ENCODE results near the gene TCAIM.
"Not testable (repeated sequence)": the region's sequence is repeated elsewhere in the genome, so short reads cannot be mapped to it uniquely, and the experiment has no call there.

TCAIM gene

DNA sequence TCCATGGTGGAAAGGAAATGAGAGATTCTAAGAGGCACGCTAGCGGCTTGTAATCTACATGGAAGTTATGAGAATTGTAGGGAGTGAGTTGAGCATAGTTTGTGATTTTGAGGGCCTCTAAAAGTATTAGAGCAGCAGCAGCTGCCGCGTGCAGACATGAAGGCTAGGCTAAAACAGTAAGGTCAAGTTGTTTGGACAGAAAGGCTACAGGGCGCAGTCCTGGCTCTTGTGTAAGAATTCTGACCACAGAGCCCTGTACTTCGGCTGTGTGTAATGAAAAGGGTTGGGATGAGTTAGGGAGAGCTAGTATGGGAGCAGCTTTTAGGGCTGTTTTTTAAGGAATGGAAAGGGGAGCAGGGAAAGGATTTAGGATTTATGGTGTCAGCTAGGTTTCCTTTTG, 8.0 kb downstream of the TCAIM start:
- H3K4me3 ChIP-seq (ENCODE audit: low read depth, low read length); H3K36me3 ChIP-seq (ENCODE audit: control insufficient read depth, insufficient read depth, low read length); H3K27me3 ChIP-seq (ENCODE audit: control insufficient read depth, insufficient read depth, low read length); H3K9ac ChIP-seq (ENCODE audit: low read length); H3K27ac ChIP-seq (ENCODE audit: low read depth, low read length); H3K9me3 ChIP-seq (ENCODE audit: control insufficient read depth, insufficient read depth, low read depth, low read length): not testable (repeated sequence)
- peaks cover 14% of the 10 kb centered on the region; the same call in 1 of the 2 replicates for H3K4me1 ChIP-seq (ENCODE audit: control insufficient read depth, insufficient read depth, low read length)

DNA sequence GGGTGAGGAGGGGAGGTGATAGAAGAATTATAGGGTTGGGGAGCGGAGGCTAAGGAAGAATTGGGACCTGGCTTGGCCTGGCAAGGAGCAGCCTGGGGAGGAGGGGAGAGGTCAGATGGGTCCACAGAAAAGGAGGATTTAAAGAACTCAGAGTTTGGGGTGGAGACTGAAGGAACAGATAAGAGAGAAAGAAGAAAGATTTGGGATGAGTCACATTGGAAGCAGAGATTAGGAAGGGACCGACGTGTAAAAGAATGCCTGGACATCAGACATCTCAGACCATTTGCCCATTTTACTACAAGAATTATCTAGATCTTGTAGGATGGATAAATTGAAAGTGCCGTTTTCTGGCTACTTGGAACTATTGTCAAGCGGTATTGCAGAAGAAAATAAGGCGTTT, 10.4 kb downstream of the TCAIM start:
- Histone ChIP-seq H3K9me3 (ENCODE audit: control insufficient read depth, insufficient read depth, low read depth, low read length) (no peaks in the 10 kb centered on the region), H3K36me3 (ENCODE audit: control insufficient read depth, insufficient read depth, low read length) (no peaks in the 10 kb centered on the region), H3K27me3 (ENCODE audit: control insufficient read depth, insufficient read depth, low read length) (no peaks in the 10 kb centered on the region)

DNA sequence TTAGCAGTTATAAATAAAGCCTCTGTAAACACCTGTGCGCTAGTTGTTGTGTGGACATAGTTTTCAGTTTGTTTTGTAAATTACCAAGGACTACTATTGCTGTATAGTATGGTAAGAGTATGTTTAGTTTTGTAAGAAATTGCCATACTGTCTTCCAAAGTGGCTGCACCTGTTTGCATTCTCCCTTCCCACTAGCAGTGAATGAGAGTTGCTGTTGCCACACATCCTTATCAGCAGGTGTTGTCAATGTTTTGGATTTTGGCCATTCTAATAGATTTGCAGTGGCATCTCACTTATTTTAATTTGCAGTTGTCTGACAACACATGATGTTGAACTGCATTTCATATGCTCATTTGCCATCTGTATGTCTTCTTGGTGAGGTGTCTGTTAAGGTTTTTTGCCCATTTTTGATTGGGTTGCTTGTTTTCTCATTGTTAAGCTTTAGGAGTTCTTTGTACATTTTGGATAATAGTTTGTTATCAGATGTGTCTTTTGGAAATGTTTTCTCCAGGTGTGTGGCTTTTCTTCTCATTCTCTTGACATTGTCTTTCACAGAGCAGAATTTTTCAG, 14.9 kb downstream of the TCAIM start:
- Histone ChIP-seq H3K9me3 (ENCODE audit: control insufficient read depth, insufficient read depth, low read depth, low read length) (no peaks in the 10 kb centered on the region), H3K9ac (ENCODE audit: low read length) (no peak overlapping the region), H3K36me3 (ENCODE audit: control insufficient read depth, insufficient read depth, low read length) (peaks cover 6% of the 10 kb centered on the region; the same call in 1 of the 2 replicates), H3K27me3 (ENCODE audit: control insufficient read depth, insufficient read depth, low read length) (no peaks in the 10 kb centered on the region), H3K27ac (ENCODE audit: low read depth, low read length) (no peak overlapping the region), H3K4me1 (ENCODE audit: control insufficient read depth, insufficient read depth, low read length) (peaks cover 24% of the 10 kb centered on the region), H3K4me3 (ENCODE audit: low read depth, low read length) (no peak overlapping the region)

More for the DNA sequence above, 10.4 kb downstream of the TCAIM start:
- no peak overlapping the region for H3K27ac ChIP-seq (ENCODE audit: low read depth, low read length)
- no peak overlapping the region for H3K4me3 ChIP-seq (ENCODE audit: low read depth, low read length)
- no peak overlapping the region for H3K9ac ChIP-seq (ENCODE audit: low read length)
- H3K4me1 ChIP-seq (ENCODE audit: control insufficient read depth, insufficient read depth, low read length) = peaks cover 14% of the 10 kb centered on the region; the same call in 1 of the 2 replicates

DNA sequence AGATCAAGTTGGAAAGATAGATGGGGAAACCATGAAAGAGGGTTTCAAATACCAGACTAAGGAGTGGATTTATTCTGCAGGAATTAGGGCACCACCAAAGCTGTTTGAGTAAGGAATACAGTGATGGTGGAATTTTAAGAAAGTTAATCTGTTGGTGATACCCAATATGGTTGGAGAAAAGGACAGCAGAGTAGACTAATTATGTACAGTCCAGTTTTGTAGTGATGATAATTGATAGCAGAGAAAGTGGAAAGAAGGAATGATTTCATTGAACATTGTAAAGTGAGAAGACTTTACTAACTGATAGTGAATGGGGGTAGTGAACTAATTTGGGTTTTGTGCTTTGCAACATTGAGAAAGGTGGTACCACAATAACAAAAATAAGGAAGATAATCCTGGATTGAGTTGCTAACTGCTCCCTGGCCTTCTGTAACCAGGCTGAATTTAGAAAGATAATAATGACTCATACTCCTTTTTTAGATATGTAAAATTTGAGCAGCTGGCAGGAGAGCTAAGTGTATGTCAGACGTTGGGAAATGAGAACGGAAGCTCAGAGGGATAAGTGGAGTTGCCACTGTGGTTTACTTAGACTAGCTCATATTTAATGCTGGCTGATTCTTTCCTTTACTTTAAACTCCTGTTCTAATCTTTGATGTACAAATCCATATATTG, 16.9 kb downstream of the TCAIM start:
- Histone ChIP-seq H3K9me3 (ENCODE audit: control insufficient read depth, insufficient read depth, low read depth, low read length) (no peaks in the 10 kb centered on the region), H3K27ac (ENCODE audit: low read depth, low read length) (0 out of 2 replicates have a peak overlapping the region, but pooled peaks have one; percentile 11), H3K27me3 (ENCODE audit: control insufficient read depth, insufficient read depth, low read length) (no peaks in the 10 kb centered on the region), H3K9ac (ENCODE audit: low read length) (no peak overlapping the region), H3K4me1 (ENCODE audit: control insufficient read depth, insufficient read depth, low read length) (peaks cover 25% of the 10 kb centered on the region), H3K4me3 (ENCODE audit: low read depth, low read length) (no peak overlapping the region), H3K36me3 (ENCODE audit: control insufficient read depth, insufficient read depth, low read length) (peaks cover 6% of the 10 kb centered on the region; the same call in 1 of the 2 replicates)

DNA sequence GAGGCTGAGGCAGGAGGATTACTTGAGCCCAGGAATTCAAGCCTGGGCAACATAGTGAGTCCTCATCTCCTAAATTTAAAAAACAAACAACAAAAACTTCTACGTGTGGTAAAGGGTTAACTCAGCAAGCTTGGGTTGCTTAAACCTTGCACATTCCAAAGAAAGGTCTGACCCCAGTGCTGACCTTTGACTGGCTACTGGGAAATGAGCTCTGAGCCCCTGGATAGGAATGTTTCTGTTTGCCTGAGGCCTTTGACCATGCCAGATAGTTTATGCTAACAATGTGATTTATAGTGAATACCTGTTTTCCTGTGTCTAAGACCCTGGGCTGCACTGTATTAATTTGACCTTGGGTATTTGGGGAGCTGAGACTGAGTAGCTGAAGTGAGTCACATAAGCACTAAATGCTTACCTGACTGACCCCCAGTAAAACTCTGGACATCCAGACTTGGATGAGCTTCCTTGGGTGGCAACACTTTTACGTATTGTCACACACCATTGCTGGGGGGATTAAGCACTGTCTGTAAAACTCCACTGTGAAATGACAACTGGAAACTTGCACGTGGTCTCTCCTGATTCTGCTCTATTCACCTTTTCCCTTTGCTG, 20.7 kb downstream of the TCAIM start:
- Histone ChIP-seq H3K27me3 (ENCODE audit: control insufficient read depth, insufficient read depth, low read length) (no peaks in the 10 kb centered on the region), H3K36me3 (ENCODE audit: control insufficient read depth, insufficient read depth, low read length) (peaks cover 6% of the 10 kb centered on the region; the same call in 1 of the 2 replicates), H3K4me1 (ENCODE audit: control insufficient read depth, insufficient read depth, low read length) (peaks cover 25% of the 10 kb centered on the region), H3K9me3 (ENCODE audit: control insufficient read depth, insufficient read depth, low read depth, low read length) (no peaks in the 10 kb centered on the region), H3K9ac (ENCODE audit: low read length) (no peak overlapping the region), H3K27ac (ENCODE audit: low read depth, low read length) (no peak overlapping the region), H3K4me3 (ENCODE audit: low read depth, low read length) (peak overlapping the region; percentile 20; the same call in 1 of the 2 replicates)

DNA sequence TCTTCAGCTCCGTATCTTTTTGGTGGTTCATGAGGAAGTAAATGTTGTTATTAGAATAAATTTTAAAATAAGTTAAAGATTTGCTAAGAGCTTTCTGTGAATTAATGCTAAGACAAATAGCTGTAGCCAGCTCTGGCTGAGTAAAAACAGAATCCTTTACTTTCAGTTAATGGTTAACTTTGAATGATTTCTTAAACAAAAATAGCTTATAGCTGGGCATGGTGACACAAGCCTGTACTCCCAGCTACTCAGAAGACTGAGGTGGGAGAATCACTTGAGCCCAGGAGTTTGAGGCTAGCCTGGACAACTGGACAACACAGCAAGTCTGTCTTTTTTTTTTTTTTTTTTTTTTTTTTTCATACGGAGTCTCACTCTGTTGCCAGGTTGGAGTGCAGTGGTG, 25.0 kb downstream of the TCAIM start:
- no peak overlapping the region for H3K4me3 ChIP-seq (ENCODE audit: low read depth, low read length)
- H3K27ac ChIP-seq (ENCODE audit: low read depth, low read length) = no peak overlapping the region
- no peaks in the 10 kb centered on the region for H3K9me3 ChIP-seq (ENCODE audit: control insufficient read depth, insufficient read depth, low read depth, low read length)
- H3K36me3 ChIP-seq (ENCODE audit: control insufficient read depth, insufficient read depth, low read length) = peaks cover 6% of the 10 kb centered on the region; the same call in 1 of the 2 replicates
- no peaks in the 10 kb centered on the region for H3K27me3 ChIP-seq (ENCODE audit: control insufficient read depth, insufficient read depth, low read length)
- no peak overlapping the region for H3K9ac ChIP-seq (ENCODE audit: low read length)
- peaks cover 15% of the 10 kb centered on the region for H3K4me1 ChIP-seq (ENCODE audit: control insufficient read depth, insufficient read depth, low read length)

DNA sequence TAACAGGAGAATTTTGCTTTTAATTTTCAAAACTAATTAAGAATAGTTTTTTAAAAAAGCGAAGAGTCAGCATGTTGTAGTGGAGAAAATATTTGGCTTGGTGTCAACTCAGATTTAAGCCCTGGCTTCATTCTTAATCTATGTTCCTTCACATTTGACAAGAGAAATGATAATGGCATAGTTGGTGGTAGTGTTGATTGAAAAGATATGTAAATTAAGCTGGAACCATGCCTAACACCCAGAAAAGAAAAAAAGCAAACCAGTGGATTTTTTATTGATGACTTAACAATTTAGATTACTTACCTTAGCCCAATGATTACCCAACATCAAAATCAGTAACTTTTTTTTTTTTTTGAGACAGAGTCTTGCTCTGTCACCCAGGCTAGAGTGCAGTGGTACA, 27.4 kb downstream of the TCAIM start:
- Histone ChIP-seq H3K9me3 (ENCODE audit: control insufficient read depth, insufficient read depth, low read depth, low read length) (no peaks in the 10 kb centered on the region), H3K27ac (ENCODE audit: low read depth, low read length) (no peak overlapping the region), H3K27me3 (ENCODE audit: control insufficient read depth, insufficient read depth, low read length) (no peaks in the 10 kb centered on the region), H3K36me3 (ENCODE audit: control insufficient read depth, insufficient read depth, low read length) (peaks cover 7% of the 10 kb centered on the region; the same call in 1 of the 2 replicates), H3K9ac (ENCODE audit: low read length) (no peak overlapping the region), H3K4me1 (ENCODE audit: control insufficient read depth, insufficient read depth, low read length) (no peaks in the 10 kb centered on the region), H3K4me3 (ENCODE audit: low read depth, low read length) (no peak overlapping the region)

DNA sequence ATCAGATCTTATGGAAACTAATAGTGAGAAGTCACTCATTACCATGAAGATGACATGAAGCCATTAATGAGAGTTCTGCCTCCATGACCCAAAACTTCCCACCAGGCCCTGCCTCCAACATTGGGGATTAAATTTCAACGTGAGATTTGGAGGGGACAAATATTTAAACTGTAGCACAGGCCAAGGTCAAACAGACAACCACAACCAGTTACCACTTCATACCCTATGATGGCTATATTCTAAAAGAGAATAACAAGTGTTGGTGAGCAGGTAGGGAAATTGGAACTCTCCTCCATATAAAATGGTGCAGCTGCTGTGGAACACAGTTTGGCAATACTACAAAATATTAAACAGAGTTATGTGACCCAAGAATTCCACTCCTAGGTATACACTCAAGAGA, 36.9 kb downstream of the TCAIM start:
- H3K4me3 ChIP-seq (ENCODE audit: low read depth, low read length) = no peak overlapping the region
- H3K27ac ChIP-seq (ENCODE audit: low read depth, low read length) = no peak overlapping the region
- peaks cover 6% of the 10 kb centered on the region for H3K36me3 ChIP-seq (ENCODE audit: control insufficient read depth, insufficient read depth, low read length)
- no peaks in the 10 kb centered on the region for H3K4me1 ChIP-seq (ENCODE audit: control insufficient read depth, insufficient read depth, low read length)
- peaks cover 13% of the 10 kb centered on the region; the same call in 1 of the 2 replicates for H3K9me3 ChIP-seq (ENCODE audit: control insufficient read depth, insufficient read depth, low read depth, low read length)
- no peaks in the 10 kb centered on the region for H3K27me3 ChIP-seq (ENCODE audit: control insufficient read depth, insufficient read depth, low read length)
- H3K9ac ChIP-seq (ENCODE audit: low read length) = no peak overlapping the region

DNA sequence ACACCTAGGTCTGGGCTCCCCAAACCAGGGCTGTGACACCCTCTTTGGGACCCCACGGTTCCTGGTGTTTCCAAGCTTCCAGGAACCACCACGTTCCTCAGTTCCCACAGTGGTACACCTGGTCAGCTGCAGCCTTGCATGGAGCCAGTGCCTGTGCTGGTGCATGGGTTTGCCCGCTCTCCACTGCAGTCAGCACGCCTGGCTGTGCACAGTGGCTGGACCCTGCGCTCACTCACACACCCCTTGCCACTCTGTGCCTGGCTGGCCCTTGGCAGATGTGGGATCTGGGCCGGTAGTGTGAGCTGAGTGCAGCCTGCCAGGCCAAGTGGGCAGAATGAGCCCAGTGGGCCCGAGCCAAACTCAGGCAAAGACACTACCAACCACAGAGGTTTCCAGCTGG, 48.8 kb downstream of the TCAIM start:
- no peaks in the 10 kb centered on the region for H3K4me1 ChIP-seq (ENCODE audit: control insufficient read depth, insufficient read depth, low read length)

DNA sequence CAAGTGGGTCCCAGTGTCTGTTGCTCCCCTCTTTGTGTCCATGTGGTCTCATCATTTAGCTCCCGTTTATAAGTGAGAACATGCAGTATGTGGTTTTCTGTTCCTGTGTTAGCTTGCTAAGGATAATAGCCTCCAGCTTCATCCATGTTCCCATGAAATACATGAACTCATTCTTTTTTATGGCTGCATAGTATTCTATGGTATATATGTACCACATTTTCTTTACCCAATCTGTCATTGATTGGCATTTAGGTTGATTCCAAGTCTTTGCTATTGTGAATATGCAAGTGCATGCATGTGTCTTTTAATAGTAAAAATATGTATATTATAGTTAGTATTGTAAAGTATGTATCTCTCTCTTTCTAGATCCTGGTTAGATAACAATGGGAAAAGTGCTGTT, 53.9 kb downstream of the TCAIM start:
- Histone ChIP-seq H3K4me1 (ENCODE audit: control insufficient read depth, insufficient read depth, low read length) (no peaks in the 10 kb centered on the region), H3K4me3 (ENCODE audit: low read depth, low read length) (no peak overlapping the region), H3K27me3 (ENCODE audit: control insufficient read depth, insufficient read depth, low read length) (no peaks in the 10 kb centered on the region), H3K36me3 (ENCODE audit: control insufficient read depth, insufficient read depth, low read length) (no peaks in the 10 kb centered on the region), H3K9ac (ENCODE audit: low read length) (no peak overlapping the region), H3K27ac (ENCODE audit: low read depth, low read length) (no peak overlapping the region), H3K9me3 (ENCODE audit: control insufficient read depth, insufficient read depth, low read depth, low read length) (peaks cover 2% of the 10 kb centered on the region)

More for the DNA sequence above, 48.8 kb downstream of the TCAIM start:
- Histone ChIP-seq H3K9ac (ENCODE audit: low read length) (no peak overlapping the region), H3K27me3 (ENCODE audit: control insufficient read depth, insufficient read depth, low read length) (no peaks in the 10 kb centered on the region), H3K27ac (ENCODE audit: low read depth, low read length) (no peak overlapping the region), H3K36me3 (ENCODE audit: control insufficient read depth, insufficient read depth, low read length) (no peaks in the 10 kb centered on the region), H3K9me3 (ENCODE audit: control insufficient read depth, insufficient read depth, low read depth, low read length) (peaks cover 17% of the 10 kb centered on the region), H3K4me3 (ENCODE audit: low read depth, low read length) (no peak overlapping the region)

DNA sequence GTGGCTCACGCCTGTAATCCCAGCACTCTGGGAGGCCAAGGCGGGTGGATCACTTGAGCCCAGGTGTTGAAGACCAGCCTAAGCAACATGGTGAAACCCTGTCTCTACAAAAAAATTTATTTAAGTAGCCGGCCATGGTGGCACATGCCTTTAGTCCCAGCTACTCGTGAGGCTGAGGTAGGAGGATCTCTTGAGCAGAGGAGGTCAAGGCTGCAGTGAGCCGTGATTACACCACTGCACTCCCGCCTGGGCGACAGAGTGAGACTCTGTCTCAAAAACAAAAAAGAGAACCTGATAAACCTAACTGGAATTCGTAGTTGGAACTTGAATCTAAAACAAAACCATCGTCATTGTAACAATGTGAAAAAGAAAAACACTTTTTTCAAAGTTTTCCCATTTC, 57.1 kb downstream of the TCAIM start:
- no peaks in the 10 kb centered on the region for H3K4me1 ChIP-seq (ENCODE audit: control insufficient read depth, insufficient read depth, low read length)
- no peaks in the 10 kb centered on the region for H3K27me3 ChIP-seq (ENCODE audit: control insufficient read depth, insufficient read depth, low read length)
- no peak overlapping the region for H3K9ac ChIP-seq (ENCODE audit: low read length)
- H3K36me3 ChIP-seq (ENCODE audit: control insufficient read depth, insufficient read depth, low read length) = no peaks in the 10 kb centered on the region
- H3K27ac ChIP-seq (ENCODE audit: low read depth, low read length) = no peak overlapping the region
- no peak overlapping the region for H3K4me3 ChIP-seq (ENCODE audit: low read depth, low read length)
- H3K9me3 ChIP-seq (ENCODE audit: control insufficient read depth, insufficient read depth, low read depth, low read length) = no peaks in the 10 kb centered on the region

Measured in HUES6 (cell line).